Endothelial cell (in vitro differentiated cells): ENCODE results near the gene MRRF. TPM values are rescaled to one million over a fixed set of nuclear protein-coding genes. Genes with fewer than 3 reads are reported as not detected.

ENCODE experiments used
- DNase-seq: peaks from one replicate; pipeline ENCODE4 v3.0.0; 2021; ENCODE audit warnings: low spot score
- H3K27ac Mint-ChIP-seq: one replicate; pipeline ENCODE4 v1.8.0; 2021; ENCODE audit warnings: mixed read lengths, inconsistent platforms; ENCODE audit not compliant: unreplicated experiment
- H3K27me3 Mint-ChIP-seq: one replicate; pipeline ENCODE4 v1.8.0; 2021; ENCODE audit warnings: mild to moderate bottlenecking, moderate library complexity, mixed read lengths, inconsistent platforms; ENCODE audit not compliant: unreplicated experiment
- H3K36me3 Mint-ChIP-seq: one replicate; pipeline ENCODE4 v1.8.0; 2021; ENCODE audit warnings: mild to moderate bottlenecking, low read depth, mixed read lengths, inconsistent platforms; ENCODE audit not compliant: unreplicated experiment
- H3K4me1 Mint-ChIP-seq: one replicate; pipeline ENCODE4 v1.8.0; 2021; ENCODE audit warnings: mild to moderate bottlenecking, mixed read lengths, inconsistent platforms; ENCODE audit not compliant: unreplicated experiment
- H3K4me3 Mint-ChIP-seq: one replicate; pipeline ENCODE4 v1.8.0; 2021; ENCODE audit warnings: mild to moderate bottlenecking, mixed read lengths, inconsistent platforms; ENCODE audit not compliant: unreplicated experiment
- H3K9me3 Mint-ChIP-seq: one replicate; pipeline ENCODE4 v1.8.0; 2021; ENCODE audit warnings: mixed read lengths, inconsistent platforms; ENCODE audit not compliant: unreplicated experiment
- total RNA-seq: library from RNA; stranded (reverse); fragmentation: NEBNext Ultra II Directional; extraction: Animal tissue kit (Norgen Biotek cat#: 25700); gene quantifications from one replicate; pipeline ENCODE4 v1.2.1, GENCODE V29; 2021; ENCODE audit not compliant: unreplicated experiment
- TF ChIP-seq, protein P1 (sequence below): fragments of 200-600 bp; sonication (generic); IDR thresholded peaks from one replicate; pipeline ENCODE4 v1.5.0; 2021; ENCODE audit warnings: antibody characterized with exemption; ENCODE audit not compliant: unreplicated experiment

Gene MRRF
- total RNA-seq, 1 donor from 2014 or later, result 40.3 TPM

DNA sequence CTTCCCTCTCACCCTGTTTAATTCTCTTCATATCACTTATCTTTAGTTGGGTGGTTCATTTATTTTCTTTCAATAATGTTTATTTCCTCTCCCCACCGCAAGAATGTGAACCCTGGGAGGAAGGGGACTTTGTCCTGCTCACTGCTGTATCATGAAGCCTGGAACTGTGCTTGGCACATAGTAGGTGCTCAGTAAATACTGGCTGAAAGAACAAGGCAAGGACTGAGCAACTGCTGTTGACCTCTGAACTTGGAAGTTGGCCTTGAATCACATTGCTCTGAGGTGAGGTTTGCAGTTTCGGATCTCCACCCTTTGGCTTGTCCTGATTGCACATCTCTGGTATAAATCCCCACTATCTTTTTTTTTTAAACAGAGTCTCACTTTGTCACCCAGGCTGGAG, 84.1 kb downstream of the MRRF start:
- Mint-ChIP-seq H3K36me3 (no peaks in the 10 kb centered on the region), H3K27me3 (peaks cover 11% of the 10 kb centered on the region), H3K4me1 (peaks cover 20% of the 10 kb centered on the region), H3K27ac (peak overlapping the region; percentile 84), H3K9me3 (no peaks in the 10 kb centered on the region), H3K4me3 (peak overlapping the region; percentile 70)
- TF ChIP-seq, protein P1, sequence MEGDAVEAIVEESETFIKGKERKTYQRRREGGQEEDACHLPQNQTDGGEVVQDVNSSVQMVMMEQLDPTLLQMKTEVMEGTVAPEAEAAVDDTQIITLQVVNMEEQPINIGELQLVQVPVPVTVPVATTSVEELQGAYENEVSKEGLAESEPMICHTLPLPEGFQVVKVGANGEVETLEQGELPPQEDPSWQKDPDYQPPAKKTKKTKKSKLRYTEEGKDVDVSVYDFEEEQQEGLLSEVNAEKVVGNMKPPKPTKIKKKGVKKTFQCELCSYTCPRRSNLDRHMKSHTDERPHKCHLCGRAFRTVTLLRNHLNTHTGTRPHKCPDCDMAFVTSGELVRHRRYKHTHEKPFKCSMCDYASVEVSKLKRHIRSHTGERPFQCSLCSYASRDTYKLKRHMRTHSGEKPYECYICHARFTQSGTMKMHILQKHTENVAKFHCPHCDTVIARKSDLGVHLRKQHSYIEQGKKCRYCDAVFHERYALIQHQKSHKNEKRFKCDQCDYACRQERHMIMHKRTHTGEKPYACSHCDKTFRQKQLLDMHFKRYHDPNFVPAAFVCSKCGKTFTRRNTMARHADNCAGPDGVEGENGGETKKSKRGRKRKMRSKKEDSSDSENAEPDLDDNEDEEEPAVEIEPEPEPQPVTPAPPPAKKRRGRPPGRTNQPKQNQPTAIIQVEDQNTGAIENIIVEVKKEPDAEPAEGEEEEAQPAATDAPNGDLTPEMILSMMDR, result no peak
- DNase-seq, result no peak

DNA sequence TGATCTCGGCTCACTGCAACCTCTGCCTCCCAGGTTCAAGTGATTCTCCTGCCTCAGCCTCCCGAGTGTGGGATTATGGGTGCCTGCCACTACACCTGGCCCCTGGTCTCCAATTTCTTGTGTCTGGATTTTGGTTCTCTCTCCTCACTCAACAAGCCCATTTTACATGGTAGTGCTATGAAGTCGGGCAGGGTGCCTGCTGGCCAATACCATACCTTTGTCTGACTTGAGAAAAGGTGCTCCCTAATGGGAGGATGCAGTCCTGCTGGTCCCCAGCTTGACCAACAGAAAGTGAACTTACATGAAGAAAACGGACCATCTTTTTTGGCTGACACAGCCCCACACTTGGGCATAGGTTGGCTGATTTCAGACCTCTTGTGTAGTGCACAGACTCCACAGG, 84.5 kb downstream of the MRRF start:
- TF ChIP-seq, protein P1, result no peak
- Mint-ChIP-seq H3K9me3 (no peaks in the 10 kb centered on the region), H3K4me3 (no peak overlapping the region), H3K27me3 (peaks cover 12% of the 10 kb centered on the region), H3K36me3 (no peaks in the 10 kb centered on the region), H3K4me1 (peaks cover 20% of the 10 kb centered on the region), H3K27ac (no peak overlapping the region)
- no peak for DNase-seq

DNA sequence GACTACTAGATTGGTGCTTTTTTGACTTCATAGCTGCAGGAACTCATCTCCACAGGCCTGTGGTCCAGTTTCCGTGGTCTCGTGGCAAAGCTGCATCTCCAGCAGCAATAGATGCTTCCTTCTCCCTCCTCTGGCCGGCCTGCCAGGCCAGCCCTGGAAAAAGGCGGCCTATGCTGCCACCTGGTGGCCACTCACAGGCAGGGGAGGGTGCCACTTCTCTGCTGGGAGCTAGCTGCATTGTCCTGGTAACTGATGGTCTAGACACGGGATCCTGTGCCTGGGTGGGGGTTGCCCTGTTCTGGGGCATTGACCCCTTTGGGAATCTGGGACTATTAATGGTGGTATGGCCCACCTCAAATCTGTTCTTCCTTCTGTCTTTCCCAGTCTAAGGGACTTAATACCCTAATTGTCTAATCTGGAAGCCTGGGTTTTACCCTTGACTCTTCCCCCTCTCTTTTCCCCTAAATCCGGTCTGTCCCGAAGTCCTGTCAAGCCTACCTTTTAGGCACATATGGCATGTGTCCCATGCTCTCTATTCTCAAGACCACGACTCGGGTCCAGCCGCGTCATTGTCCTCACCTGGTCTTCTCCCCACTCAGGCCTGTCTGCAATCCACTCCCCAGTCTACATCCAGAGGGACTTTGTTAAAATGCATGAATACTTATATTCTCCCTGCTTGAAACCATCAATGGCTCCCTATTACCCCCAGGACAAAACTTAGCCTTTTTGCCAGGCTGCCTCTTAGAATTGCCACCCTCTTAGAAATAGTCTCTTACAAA, 86.1 kb downstream of the MRRF start:
- H3K36me3 Mint-ChIP-seq, result no peaks in the 10 kb centered on the region
- H3K27ac Mint-ChIP-seq, result no peak overlapping the region
- H3K4me3 Mint-ChIP-seq, result no peak overlapping the region
- no peaks in the 10 kb centered on the region for H3K9me3 Mint-ChIP-seq
- peaks cover 17% of the 10 kb centered on the region for H3K27me3 Mint-ChIP-seq
- TF ChIP-seq, protein P1, result peak; percentile 98
- peaks cover 26% of the 10 kb centered on the region for H3K4me1 Mint-ChIP-seq
- peak; percentile 92 for DNase-seq

DNA sequence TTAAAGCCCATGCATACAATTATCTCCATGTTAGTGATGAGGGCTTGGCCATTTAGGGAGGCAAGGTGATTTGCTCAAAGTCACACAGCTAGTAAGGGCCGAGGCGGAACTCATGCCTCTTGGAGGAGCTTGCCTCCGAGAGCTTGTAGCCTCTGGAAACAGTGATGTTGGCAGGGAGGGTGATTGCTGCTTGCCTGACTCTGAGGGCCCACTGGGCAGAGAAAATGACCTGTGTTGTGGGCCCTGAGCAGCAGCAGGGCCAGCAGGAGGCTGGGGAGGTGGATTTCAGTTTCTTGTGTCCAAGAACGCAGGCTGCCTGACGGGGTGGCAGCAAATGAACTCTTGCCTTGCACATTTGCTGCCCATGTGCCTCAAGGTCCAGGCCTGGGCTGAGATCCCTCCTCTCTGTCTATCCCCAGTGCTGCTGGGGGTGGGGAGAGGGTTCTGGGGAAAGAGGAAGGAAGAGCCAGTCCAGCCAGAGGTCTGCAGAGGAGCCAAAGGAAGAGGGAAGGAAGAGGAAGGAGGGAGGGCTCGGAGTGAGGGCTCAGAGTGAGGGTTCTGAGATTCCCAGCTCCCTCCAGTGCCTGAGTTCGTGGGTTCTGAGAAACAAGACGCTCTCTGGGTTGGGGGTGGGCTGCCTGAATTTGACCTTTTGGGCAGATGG, 90.0 kb downstream of the MRRF start:
- TF ChIP-seq, protein P1, result no peak
- H3K27me3 Mint-ChIP-seq, result peaks cover 16% of the 10 kb centered on the region
- H3K4me3 Mint-ChIP-seq, result no peak overlapping the region
- H3K9me3 Mint-ChIP-seq, result no peaks in the 10 kb centered on the region
- H3K36me3 Mint-ChIP-seq, result no peaks in the 10 kb centered on the region
- H3K4me1 Mint-ChIP-seq, result peaks cover 25% of the 10 kb centered on the region
- no peak for DNase-seq
- no peak overlapping the region for H3K27ac Mint-ChIP-seq

DNA sequence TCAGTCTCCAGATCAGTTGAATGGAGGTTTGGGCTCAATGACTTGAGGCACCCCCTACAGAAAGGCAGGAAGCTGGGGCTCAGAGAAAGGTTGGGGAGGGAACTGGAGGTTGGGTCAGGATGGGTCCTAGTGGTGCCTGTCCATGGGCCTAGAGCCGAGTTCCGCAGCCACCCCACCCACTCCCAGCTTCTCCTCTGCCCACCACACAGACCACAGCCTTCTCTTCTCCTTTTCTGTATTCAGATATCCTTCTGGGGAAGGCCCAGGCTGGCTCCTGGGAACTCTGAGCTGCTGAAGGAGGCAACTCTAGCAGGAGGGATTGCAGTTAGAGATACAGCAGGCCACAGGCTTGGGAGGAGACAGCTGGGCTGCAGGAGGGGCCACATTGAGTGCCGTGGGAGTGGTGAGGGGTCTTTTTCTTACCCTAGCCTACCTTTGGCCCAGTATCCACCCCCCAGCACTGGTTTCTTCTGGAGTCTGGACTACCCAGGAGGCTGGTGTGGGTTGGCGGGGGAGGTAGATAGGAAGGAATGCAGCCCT, 90.7 kb downstream of the MRRF start:
- Mint-ChIP-seq H3K4me1 (peaks cover 25% of the 10 kb centered on the region), H3K4me3 (no peak overlapping the region), H3K9me3 (no peaks in the 10 kb centered on the region), H3K27ac (no peak overlapping the region), H3K27me3 (peaks cover 16% of the 10 kb centered on the region), H3K36me3 (no peaks in the 10 kb centered on the region)
- TF ChIP-seq, protein P1, result no peak
- no peak for DNase-seq
